ENCODE measurements around the gene PPP2R5C.

Gene PPP2R5C

GRCh38 chr14:101820283-101820798 is 58.8 kb downstream of the PPP2R5C start:
- no peak for DNase-seq

- DNase-seq = no peak
Observed at GRCh38 chr14:101821528-101821927, 60.0 kb downstream of the PPP2R5C start.

GRCh38 chr14:101823066-101823465 is 61.6 kb downstream of the PPP2R5C start:
- no peak for DNase-seq

GRCh38 chr14:101823511-101824120 is 62.1 kb downstream of the PPP2R5C start:
- no peak for DNase-seq

GRCh38 chr14:101824339-101824727 is 62.8 kb downstream of the PPP2R5C start:
- no peak for DNase-seq

- DNase-seq = no peak
Observed at GRCh38 chr14:101825797-101826196, 64.3 kb downstream of the PPP2R5C start.

GRCh38 chr14:101826351-101826750 is 64.8 kb downstream of the PPP2R5C start:
- no peak for DNase-seq

GRCh38 chr14:101827286-101827685 is 65.8 kb downstream of the PPP2R5C start:
- no peak for DNase-seq

- DNase-seq = no peak
Observed at GRCh38 chr14:101828046-101828445, 66.5 kb downstream of the PPP2R5C start.

GRCh38 chr14:101830271-101830670 is 68.8 kb downstream of the PPP2R5C start:
- DNase-seq = no peak

GRCh38 chr14:101833045-101833444 is 71.5 kb downstream of the PPP2R5C start:
- no peak for DNase-seq

GRCh38 chr14:101834397-101834796 is 72.9 kb downstream of the PPP2R5C start:
- DNase-seq = no peak

GRCh38 chr14:101834800-101835547 is 73.5 kb downstream of the PPP2R5C start:
- DNase-seq = no peak

GRCh38 chr14:101835566-101835965 is 74.1 kb downstream of the PPP2R5C start:
- no peak for DNase-seq

GRCh38 chr14:101836135-101836534 is 74.6 kb downstream of the PPP2R5C start:
- DNase-seq = no peak

- DNase-seq = no peak
Observed at GRCh38 chr14:101838476-101838875, 77.0 kb downstream of the PPP2R5C start.

GRCh38 chr14:101839236-101839635 is 77.7 kb downstream of the PPP2R5C start:
- DNase-seq = no peak

- DNase-seq = no peak
Observed at GRCh38 chr14:101839661-101840060, 78.2 kb downstream of the PPP2R5C start.

GRCh38 chr14:101840649-101841369 is 79.3 kb downstream of the PPP2R5C start:
- no peak for DNase-seq

- no peak for DNase-seq
Observed at GRCh38 chr14:101843038-101843437, 81.5 kb downstream of the PPP2R5C start.

- DNase-seq = no peak
Observed at GRCh38 chr14:101843665-101844064, 82.2 kb downstream of the PPP2R5C start.

GRCh38 chr14:101844219-101844618 is 82.7 kb downstream of the PPP2R5C start:
- DNase-seq = no peak

- no peak for DNase-seq
Observed at GRCh38 chr14:101844751-101845150, 83.2 kb downstream of the PPP2R5C start.

- DNase-seq = no peak
Observed at GRCh38 chr14:101845496-101845895, 84.0 kb downstream of the PPP2R5C start.
